ENCODE results near the gene ROBO3.

ROBO3 gene

GRCh38 chr11:124890151-124890550 lies 24.9 kb downstream of the ROBO3 start:
- no peak for TF ChIP-seq CTCF (IDR thresholded peaks at IDR 0.05; ENCODE audit: low read depth, low read length)
- DNase-seq (ENCODE audit: low read depth, low spot score) = no peak
- in situ Hi-C loops (cut with HindIII; ENCODE audit: low sequenced_read_pairs) = no loop called here
- H3K4me3 ChIP-seq (ENCODE audit: low read depth, low read length) = no peak overlapping the region

GRCh38 chr11:124890683-124891372 lies 25.6 kb downstream of the ROBO3 start:
- no peak for TF ChIP-seq CTCF (IDR thresholded peaks at IDR 0.05; ENCODE audit: low read depth, low read length)
- in situ Hi-C loops (cut with HindIII; ENCODE audit: low sequenced_read_pairs) = no loop called here
- no peak for DNase-seq (ENCODE audit: low read depth, low spot score)
- H3K4me3 ChIP-seq (ENCODE audit: low read depth, low read length) = no peak overlapping the region

- no peak for TF ChIP-seq CTCF (IDR thresholded peaks at IDR 0.05; ENCODE audit: low read depth, low read length)
- DNase-seq (ENCODE audit: low read depth, low spot score) = no peak
Measured at GRCh38 chr11:124891373-124891861, 26.2 kb downstream of the ROBO3 start.

GRCh38 chr11:124892146-124892545 lies 26.9 kb downstream of the ROBO3 start:
- TF ChIP-seq CTCF (IDR thresholded peaks at IDR 0.05; ENCODE audit: low read depth, low read length) = no peak
- DNase-seq (ENCODE audit: low read depth, low spot score) = no peak
- H3K4me3 ChIP-seq (ENCODE audit: low read depth, low read length) = no peak overlapping the region
- in situ Hi-C loops (cut with HindIII; ENCODE audit: low sequenced_read_pairs) = no loop called here

More at GRCh38 chr11:124891373-124891861, 26.2 kb downstream of the ROBO3 start:
- in situ Hi-C loops (cut with HindIII; ENCODE audit: low sequenced_read_pairs) = no loop called here
- no peak overlapping the region for H3K4me3 ChIP-seq (ENCODE audit: low read depth, low read length)

- no peak overlapping the region for H3K4me3 ChIP-seq (ENCODE audit: low read depth, low read length)
- in situ Hi-C loops (cut with HindIII; ENCODE audit: low sequenced_read_pairs) = no loop called here
- no peak for TF ChIP-seq CTCF (IDR thresholded peaks at IDR 0.05; ENCODE audit: low read depth, low read length)
- DNase-seq (ENCODE audit: low read depth, low spot score) = no peak
Measured at GRCh38 chr11:124892750-124893454, 27.7 kb downstream of the ROBO3 start.

GRCh38 chr11:124893781-124894401 lies 28.7 kb downstream of the ROBO3 start:
- in situ Hi-C loops (cut with HindIII; ENCODE audit: low sequenced_read_pairs) = no loop called here
- DNase-seq (ENCODE audit: low read depth, low spot score) = no peak
- H3K4me3 ChIP-seq (ENCODE audit: low read depth, low read length) = no peak overlapping the region
- TF ChIP-seq CTCF (IDR thresholded peaks at IDR 0.05; ENCODE audit: low read depth, low read length) = no peak

All from astrocyte of the spinal cord (primary cell).